Uterus (tissue), 4 donors: Measurements from ENCODE around the gene CD4. TPM values are rescaled to one million over a fixed set of nuclear protein-coding genes. Genes with fewer than 3 reads are reported as not detected.

Experiments used
- DNase-seq, 2 donors: peaks; one replicate each; pipeline ENCODE4 v3.0.0-alpha.2; 2019 to 2020
- H3K27ac ChIP-seq, 2 donors: fragments of 200-600 bp; sonication (generic); 1 replicate in 1 of 2; 2 replicates in 1 of 2; pipeline ENCODE4 v1.5.1; 2016 to 2018
- H3K27me3 ChIP-seq, 2 donors: fragments of 200-600 bp; sonication (generic); one replicate each; pipeline ENCODE4 v1.5.1; 2018 to 2019; ENCODE audit warnings: control low read depth in 1 of 2
- H3K36me3 ChIP-seq, 2 donors: fragments of 200-600 bp; sonication (generic); one replicate each; pipeline ENCODE4 v1.5.1; 2019; ENCODE audit warnings: control low read depth in 1 of 2
- H3K4me1 ChIP-seq, 2 donors: fragments of 200-600 bp; sonication (generic); one replicate each; pipeline ENCODE4 v1.5.1; 2018 to 2019; ENCODE audit warnings: control low read depth in 1 of 2
- H3K4me3 ChIP-seq, 2 donors: fragments of 200-600 bp; sonication (generic); 1 replicate in 1 of 2; 2 replicates in 1 of 2; pipeline ENCODE4 v1.5.1; 2018 to 2019; ENCODE audit warnings: mild to moderate bottlenecking in 1 of 2
- H3K9me3 ChIP-seq, 2 donors: fragments of 200-600 bp; sonication (generic); one replicate each; pipeline ENCODE4 v1.5.1; 2019; ENCODE audit warnings: control low read depth in 1 of 2
- POLR2A ChIP-seq, 2 donors: fragments of 450-650 bp; IDR thresholded peaks; one replicate each; pipeline ENCODE4 v1.6.1; 2016; ENCODE audit warnings: antibody characterized with exemption in 2 of 2, mild to moderate bottlenecking in 1 of 2, moderate library complexity in 1 of 2
- intact Hi-C: fragments of 100-400 bp; cut with DNase I; formaldehyde crosslinking; loops from one replicate; pipeline ENCODE4 v1.15.1; 2023; ENCODE audit warnings: low total_unique reads
- total RNA-seq, 4 donors: library from RNA; depleted of rRNA in 3 of 4; stranded (reverse); fragments of >200 nt in 3 of 4; gene quantifications; one replicate each; pipeline versions ENCODE4 v1.1.0 to v1.2.4, GENCODE V29; 2014 to 2023
- TF ChIP-seq, protein P1 (sequence below), 4 experiments: fragments of 200-600 bp in 2 of 4; fragments of 450-650 bp in 2 of 4; sonication (generic) in 2 of 4; IDR thresholded peaks; one replicate each; pipeline ENCODE4 v1.5.1; 2016 to 2019; ENCODE audit warnings: antibody characterized with exemption in 4 of 4, mild to moderate bottlenecking in 2 of 4, moderate library complexity in 1 of 4
- donor health status: DM: yes; HTN: yes; CAD: no.

CD4 gene
- total RNA-seq, 4 donors from 2014 or later: 1.0 to 24.3 (median 10.4) TPM

GRCh38 chr12:6854036-6854435 lies 64.7 kb downstream of the CD4 start:
- no peak for DNase-seq
- no peaks in the 10 kb centered on the region for H3K9me3 ChIP-seq
- TF ChIP-seq, protein P1, sequence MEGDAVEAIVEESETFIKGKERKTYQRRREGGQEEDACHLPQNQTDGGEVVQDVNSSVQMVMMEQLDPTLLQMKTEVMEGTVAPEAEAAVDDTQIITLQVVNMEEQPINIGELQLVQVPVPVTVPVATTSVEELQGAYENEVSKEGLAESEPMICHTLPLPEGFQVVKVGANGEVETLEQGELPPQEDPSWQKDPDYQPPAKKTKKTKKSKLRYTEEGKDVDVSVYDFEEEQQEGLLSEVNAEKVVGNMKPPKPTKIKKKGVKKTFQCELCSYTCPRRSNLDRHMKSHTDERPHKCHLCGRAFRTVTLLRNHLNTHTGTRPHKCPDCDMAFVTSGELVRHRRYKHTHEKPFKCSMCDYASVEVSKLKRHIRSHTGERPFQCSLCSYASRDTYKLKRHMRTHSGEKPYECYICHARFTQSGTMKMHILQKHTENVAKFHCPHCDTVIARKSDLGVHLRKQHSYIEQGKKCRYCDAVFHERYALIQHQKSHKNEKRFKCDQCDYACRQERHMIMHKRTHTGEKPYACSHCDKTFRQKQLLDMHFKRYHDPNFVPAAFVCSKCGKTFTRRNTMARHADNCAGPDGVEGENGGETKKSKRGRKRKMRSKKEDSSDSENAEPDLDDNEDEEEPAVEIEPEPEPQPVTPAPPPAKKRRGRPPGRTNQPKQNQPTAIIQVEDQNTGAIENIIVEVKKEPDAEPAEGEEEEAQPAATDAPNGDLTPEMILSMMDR (IDR thresholded peaks at IDR 0.05): no peak
- no peak for TF ChIP-seq POLR2A (IDR thresholded peaks at IDR 0.05)
- H3K36me3 ChIP-seq: no peaks in the 10 kb centered on the region
- intact Hi-C loops: no loop called here
- no peak overlapping the region for H3K4me3 ChIP-seq
- H3K27ac ChIP-seq: no peak overlapping the region
- H3K27me3 ChIP-seq: no peaks in the 10 kb centered on the region
- no peaks in the 10 kb centered on the region for H3K4me1 ChIP-seq

- Histone ChIP-seq H3K4me3 (no peak overlapping the region), H3K27ac (no peak overlapping the region), H3K36me3 (no peaks in the 10 kb centered on the region), H3K4me1 (no peaks in the 10 kb centered on the region), H3K9me3 (no peaks in the 10 kb centered on the region), H3K27me3 (no peaks in the 10 kb centered on the region)
- intact Hi-C loops: no loop called here
- TF ChIP-seq POLR2A (IDR thresholded peaks at IDR 0.05): no peak
- TF ChIP-seq, protein P1 (IDR thresholded peaks at IDR 0.05): no peak
- no peak for DNase-seq
Observed at GRCh38 chr12:6855322-6855721, 66.0 kb downstream of the CD4 start.

DNA sequence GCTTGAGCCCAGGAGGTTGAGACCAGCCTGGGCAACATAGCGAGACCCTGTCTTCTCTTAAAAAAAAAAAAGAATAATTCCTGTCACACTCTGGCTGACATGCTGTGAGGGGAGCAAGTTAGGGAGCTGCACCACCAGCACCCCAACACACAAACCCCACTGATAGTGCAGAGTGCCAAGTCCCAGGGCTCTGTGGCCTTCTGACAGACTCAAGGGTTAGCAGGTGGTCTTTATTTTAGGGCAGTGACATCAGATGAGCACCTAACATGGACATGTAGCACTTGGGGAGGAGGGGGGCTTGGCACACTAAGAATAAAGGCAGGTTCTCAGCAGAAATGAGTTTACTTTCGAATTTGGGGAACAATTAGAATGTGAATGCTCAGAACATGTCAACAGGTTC lies 69.5 kb downstream of the CD4 start:
- Histone ChIP-seq H3K36me3 (no peaks in the 10 kb centered on the region), H3K27me3 (no peaks in the 10 kb centered on the region), H3K27ac (no peak overlapping the region), H3K9me3 (no peaks in the 10 kb centered on the region), H3K4me3 (no peak overlapping the region), H3K4me1 (no peaks in the 10 kb centered on the region)
- TF ChIP-seq, protein P1 (IDR thresholded peaks at IDR 0.05): no peak
- TF ChIP-seq POLR2A (IDR thresholded peaks at IDR 0.05): no peak
- no peak for DNase-seq
- intact Hi-C loops: no loop called here

- TF ChIP-seq, protein P1 (IDR thresholded peaks at IDR 0.05): no peak
- no peak for TF ChIP-seq POLR2A (IDR thresholded peaks at IDR 0.05)
- Histone ChIP-seq H3K27me3 (no peaks in the 10 kb centered on the region), H3K4me1 (no peaks in the 10 kb centered on the region), H3K4me3 (no peak overlapping the region), H3K27ac (no peak overlapping the region), H3K9me3 (no peaks in the 10 kb centered on the region), H3K36me3 (no peaks in the 10 kb centered on the region)
- no peak for DNase-seq
- intact Hi-C loops: no loop called here
Observed at GRCh38 chr12:6860116-6860515, 70.8 kb downstream of the CD4 start.

- intact Hi-C loops: no loop called here
- DNase-seq: no peak
- Histone ChIP-seq H3K36me3 (no peaks in the 10 kb centered on the region), H3K27me3 (no peaks in the 10 kb centered on the region), H3K4me3 (no peak overlapping the region), H3K27ac (no peak overlapping the region), H3K4me1 (no peaks in the 10 kb centered on the region), H3K9me3 (no peaks in the 10 kb centered on the region)
- no peak for TF ChIP-seq POLR2A (IDR thresholded peaks at IDR 0.05)
- TF ChIP-seq, protein P1 (IDR thresholded peaks at IDR 0.05): no peak
Observed at GRCh38 chr12:6860942-6861341, 71.6 kb downstream of the CD4 start.
